ENCODE data around the gene PSMB7. TPM values are rescaled to one million over a fixed set of nuclear protein-coding genes. Genes with fewer than 3 reads are reported as not detected.

PSMB7 gene
- total RNA-seq, 1 donor from 2014 or later = 185 TPM

Other genes with a start within 250 kb of the PSMB7 start
- 10.5 TPM for gene NEK6, start 157.5 kb downstream of the PSMB7 start, total RNA-seq
- gene ADGRD2, start 35.0 kb upstream of the PSMB7 start, total RNA-seq = not detected
- not detected for gene NR5A1, start 92.0 kb upstream of the PSMB7 start, total RNA-seq